ENCODE results near the gene FLG. TPM values are rescaled to one million over a fixed set of nuclear protein-coding genes. Genes with fewer than 3 reads are reported as not detected.
"Not testable (repeated sequence)": the region's sequence is repeated elsewhere in the genome, so short reads cannot be mapped to it uniquely, and the experiment has no call there.

FLG gene
- total and polyA plus RNA-seq, 8 donors = under 0.01 to 0.04 TPM; not detected in 6

DNA sequence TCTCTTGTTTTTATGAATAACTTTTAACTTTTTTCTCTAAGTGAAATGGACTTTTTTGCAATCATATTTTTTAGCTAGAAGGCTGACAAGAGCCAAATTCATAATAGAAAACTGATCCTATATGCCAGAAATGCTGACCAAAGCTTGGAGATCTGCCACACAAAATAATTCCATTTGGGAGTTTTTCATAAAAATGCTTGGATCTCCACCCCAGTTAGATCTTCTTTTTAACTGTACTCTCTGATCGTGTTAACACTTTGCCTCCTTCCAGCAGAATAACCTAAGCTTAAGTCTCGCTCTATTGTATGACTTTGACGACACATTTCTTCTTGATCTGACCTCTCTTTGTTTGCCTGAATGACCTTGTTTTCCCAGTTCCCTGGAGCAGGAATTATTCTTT lies 18.0 kb upstream of the FLG start:
- DNase-seq = no peak
- Histone ChIP-seq H3K27ac (no peak overlapping the region), H3K36me3 (no peaks in the 10 kb centered on the region), H3K4me1 (no peaks in the 10 kb centered on the region), H3K27me3 (no peaks in the 10 kb centered on the region), H3K4me3 (no peak overlapping the region), H3K9me3 (no peaks in the 10 kb centered on the region)
- intact Hi-C loops (cut with DNase I) = no loop called here
- no peak for ATAC-seq
- TF ChIP-seq, protein P1, sequence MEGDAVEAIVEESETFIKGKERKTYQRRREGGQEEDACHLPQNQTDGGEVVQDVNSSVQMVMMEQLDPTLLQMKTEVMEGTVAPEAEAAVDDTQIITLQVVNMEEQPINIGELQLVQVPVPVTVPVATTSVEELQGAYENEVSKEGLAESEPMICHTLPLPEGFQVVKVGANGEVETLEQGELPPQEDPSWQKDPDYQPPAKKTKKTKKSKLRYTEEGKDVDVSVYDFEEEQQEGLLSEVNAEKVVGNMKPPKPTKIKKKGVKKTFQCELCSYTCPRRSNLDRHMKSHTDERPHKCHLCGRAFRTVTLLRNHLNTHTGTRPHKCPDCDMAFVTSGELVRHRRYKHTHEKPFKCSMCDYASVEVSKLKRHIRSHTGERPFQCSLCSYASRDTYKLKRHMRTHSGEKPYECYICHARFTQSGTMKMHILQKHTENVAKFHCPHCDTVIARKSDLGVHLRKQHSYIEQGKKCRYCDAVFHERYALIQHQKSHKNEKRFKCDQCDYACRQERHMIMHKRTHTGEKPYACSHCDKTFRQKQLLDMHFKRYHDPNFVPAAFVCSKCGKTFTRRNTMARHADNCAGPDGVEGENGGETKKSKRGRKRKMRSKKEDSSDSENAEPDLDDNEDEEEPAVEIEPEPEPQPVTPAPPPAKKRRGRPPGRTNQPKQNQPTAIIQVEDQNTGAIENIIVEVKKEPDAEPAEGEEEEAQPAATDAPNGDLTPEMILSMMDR (IDR thresholded peaks at IDR 0.05) = no peak
- WGBS, 2 donors = 65 to 67% methylated on average over 3 of the region's 3 CpGs
- no peak for FAIRE-seq

DNA sequence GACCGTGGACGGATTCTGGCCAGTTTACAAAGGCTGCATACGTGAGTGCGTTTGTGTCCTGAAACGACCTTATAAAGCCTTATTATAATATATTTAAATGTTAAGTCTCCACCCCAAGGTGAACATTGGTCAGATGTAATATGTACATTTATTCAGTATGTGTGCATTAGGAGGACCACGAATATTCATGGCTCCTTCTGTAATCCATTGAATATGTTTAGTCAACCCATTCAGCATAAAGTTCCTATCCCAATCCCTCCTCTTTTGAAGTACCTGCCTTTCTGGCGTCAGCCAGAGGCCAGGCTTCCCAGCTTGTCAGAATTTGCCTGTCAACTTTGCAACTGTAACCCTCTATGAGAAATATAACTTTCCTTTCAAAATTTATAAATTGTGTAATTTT lies 10.4 kb upstream of the FLG start:
- intact Hi-C loops (cut with DNase I) = no loop called here

DNA sequence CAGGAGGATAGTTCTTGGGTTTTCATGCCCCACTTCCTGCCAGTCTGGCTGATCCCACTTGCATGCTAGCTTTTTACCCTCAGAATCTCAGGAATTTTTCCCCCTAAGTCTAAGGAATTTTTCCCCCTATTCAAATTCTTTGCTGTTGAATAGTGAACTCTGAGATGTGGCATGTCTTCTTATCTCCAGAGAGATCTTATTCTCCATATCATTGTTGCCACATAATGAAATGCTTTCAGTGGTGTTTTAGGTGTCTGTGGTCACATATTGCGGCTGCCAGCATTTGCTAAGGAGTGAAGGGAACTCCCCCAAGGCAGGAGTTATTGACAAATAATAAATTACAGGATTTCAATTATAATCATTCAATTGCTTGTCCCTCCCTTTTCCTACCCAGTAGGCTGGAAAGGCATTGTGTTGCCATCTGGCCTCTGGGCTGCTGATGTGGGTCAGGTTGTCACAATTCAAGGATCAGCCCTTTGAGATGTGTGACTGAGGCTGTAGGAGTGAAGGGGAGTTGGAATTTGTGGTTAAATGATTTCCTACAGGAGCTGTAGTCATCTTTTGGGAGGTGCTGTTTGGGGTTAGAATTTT lies 3.9 kb upstream of the FLG start:
- Histone ChIP-seq H3K4me3 (no peak overlapping the region), H3K27ac (no peak overlapping the region), H3K27me3 (no peaks in the 10 kb centered on the region), H3K36me3 (no peaks in the 10 kb centered on the region), H3K9me3 (no peaks in the 10 kb centered on the region), H3K4me1 (no peaks in the 10 kb centered on the region)
- DNase-seq = no peak
- TF ChIP-seq, protein P1 (IDR thresholded peaks at IDR 0.05) = no peak
- 85 to 89% methylated on average over 1 of the region's 1 CpG for WGBS, 2 donors
- ATAC-seq = no peak
- intact Hi-C loops (cut with DNase I) = no loop called here
- FAIRE-seq = no peak

More for the DNA sequence above, 10.4 kb upstream of the FLG start:
- H3K27me3 ChIP-seq = no peaks in the 10 kb centered on the region
- 46 to 47% methylated on average over 7 of the region's 7 CpGs for WGBS, 2 donors
- no peaks in the 10 kb centered on the region for H3K4me1 ChIP-seq
- H3K9me3 ChIP-seq = no peaks in the 10 kb centered on the region
- H3K4me3 ChIP-seq = no peak overlapping the region
- TF ChIP-seq, protein P1 (IDR thresholded peaks at IDR 0.05) = no peak
- no peak overlapping the region for H3K27ac ChIP-seq
- ATAC-seq = no peak
- FAIRE-seq = no peak
- no peak for DNase-seq
- H3K36me3 ChIP-seq = no peaks in the 10 kb centered on the region

DNA sequence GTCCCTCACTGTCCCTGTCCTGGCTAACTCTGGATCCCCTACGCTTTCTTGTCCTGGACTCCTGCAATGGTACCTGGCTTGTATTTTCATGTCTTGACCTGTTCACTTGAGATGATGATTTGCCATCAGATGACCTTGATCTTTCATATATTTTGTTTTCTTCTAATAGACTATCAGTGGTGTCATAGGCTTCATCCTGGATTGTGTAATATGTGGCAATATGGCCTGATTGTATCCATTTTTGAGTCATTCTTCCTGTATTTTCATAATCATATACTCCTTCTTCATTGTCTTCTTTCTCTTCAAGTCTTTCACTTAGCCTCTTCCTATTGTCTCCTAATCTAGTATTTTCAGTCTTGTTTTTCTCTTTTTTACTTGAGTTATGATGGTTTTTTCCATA lies 11.1 kb downstream of the FLG start:
- no peak for DNase-seq
- 88 to 91% methylated on average over 1 of the region's 1 CpG for WGBS, 2 donors
- no peaks in the 10 kb centered on the region for H3K27me3 ChIP-seq

DNA sequence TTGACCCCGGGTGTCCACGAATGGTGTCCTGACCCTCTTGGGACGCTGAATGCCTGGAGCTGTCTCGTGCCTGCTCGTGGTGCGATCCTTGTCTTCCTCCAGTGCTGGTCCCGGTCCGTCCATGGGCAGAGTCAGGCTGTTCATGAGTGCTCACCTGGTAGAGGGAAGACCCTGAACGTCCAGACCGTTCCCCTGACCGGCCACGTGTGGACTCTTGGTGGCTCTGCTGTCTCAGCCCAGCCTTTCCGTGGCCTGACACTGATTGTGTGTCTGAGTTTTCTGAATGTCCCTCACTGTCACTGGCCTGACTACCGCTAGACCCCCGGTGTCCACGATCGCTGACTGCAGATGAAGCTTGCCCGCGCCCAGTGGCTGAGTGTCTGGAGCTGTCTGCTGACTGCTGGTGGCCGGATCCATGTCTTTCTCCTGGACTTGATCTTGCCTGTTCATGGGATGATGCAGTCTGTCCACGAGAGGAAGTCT lies 11.7 kb downstream of the FLG start:
- Histone ChIP-seq H3K27ac (no peak overlapping the region), H3K4me3 (no peak overlapping the region), H3K27me3 (no peaks in the 10 kb centered on the region), H3K9me3 (no peaks in the 10 kb centered on the region), H3K36me3 (no peaks in the 10 kb centered on the region), H3K4me1 (no peaks in the 10 kb centered on the region)
- TF ChIP-seq, protein P1 (IDR thresholded peaks at IDR 0.05) = no peak
- FAIRE-seq = no peak
- peak in 2 of 6 donors; percentile 37 to 43 for DNase-seq
- 84 to 89% methylated on average over 21 of the region's 21 CpGs for WGBS, 2 donors
- intact Hi-C loops (cut with DNase I) = no loop called here
- no peak for ATAC-seq

More for the DNA sequence above, 11.1 kb downstream of the FLG start:
- no peak overlapping the region for H3K4me3 ChIP-seq
- TF ChIP-seq, protein P1 (IDR thresholded peaks at IDR 0.05) = no peak
- H3K4me1 ChIP-seq = no peaks in the 10 kb centered on the region
- ATAC-seq (no peak), FAIRE-seq (no peak)
- H3K36me3 ChIP-seq = no peaks in the 10 kb centered on the region
- H3K9me3 ChIP-seq = no peaks in the 10 kb centered on the region
- H3K27ac ChIP-seq = no peak overlapping the region
- intact Hi-C loops (cut with DNase I) = no loop called here

DNA sequence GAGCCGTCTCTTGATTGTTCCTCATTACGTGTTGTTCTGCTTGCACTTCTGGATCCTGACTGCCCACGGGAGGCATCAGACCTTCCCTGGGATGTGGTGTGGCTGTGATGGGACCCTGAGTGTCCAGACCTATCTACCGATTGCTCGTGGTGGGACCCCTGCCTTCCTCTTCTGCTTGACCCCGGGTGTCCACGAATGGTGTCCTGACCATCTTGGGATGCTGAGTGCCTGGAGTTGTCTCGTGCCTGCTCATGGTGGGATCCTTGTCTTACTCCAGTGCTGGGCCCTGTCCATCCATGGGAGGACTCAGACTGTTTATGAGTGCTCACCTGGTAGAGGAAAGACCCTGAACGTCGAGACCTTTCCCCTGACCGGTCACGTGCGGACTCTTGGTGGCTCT lies 12.9 kb downstream of the FLG start:
- H3K9me3 ChIP-seq; H3K27ac ChIP-seq; H3K27me3 ChIP-seq; FAIRE-seq; ATAC-seq; DNase-seq; H3K4me1 ChIP-seq; H3K4me3 ChIP-seq; H3K36me3 ChIP-seq; intact Hi-C loops (cut with DNase I): not testable (repeated sequence)
- 77 to 85% methylated on average over 13 of the region's 13 CpGs for WGBS, 2 donors

Data from pancreas (tissue), 10 donors.